Measurements from ENCODE around the gene HOXA5.
A peak's percentile ranks its signal among the peaks of the same experiment; 100 is the strongest.

HOXA5 gene

GRCh38 chr7:27170426-27171324 is 27.2 kb upstream of the HOXA5 start:
- no peak for DNase-seq

DNA sequence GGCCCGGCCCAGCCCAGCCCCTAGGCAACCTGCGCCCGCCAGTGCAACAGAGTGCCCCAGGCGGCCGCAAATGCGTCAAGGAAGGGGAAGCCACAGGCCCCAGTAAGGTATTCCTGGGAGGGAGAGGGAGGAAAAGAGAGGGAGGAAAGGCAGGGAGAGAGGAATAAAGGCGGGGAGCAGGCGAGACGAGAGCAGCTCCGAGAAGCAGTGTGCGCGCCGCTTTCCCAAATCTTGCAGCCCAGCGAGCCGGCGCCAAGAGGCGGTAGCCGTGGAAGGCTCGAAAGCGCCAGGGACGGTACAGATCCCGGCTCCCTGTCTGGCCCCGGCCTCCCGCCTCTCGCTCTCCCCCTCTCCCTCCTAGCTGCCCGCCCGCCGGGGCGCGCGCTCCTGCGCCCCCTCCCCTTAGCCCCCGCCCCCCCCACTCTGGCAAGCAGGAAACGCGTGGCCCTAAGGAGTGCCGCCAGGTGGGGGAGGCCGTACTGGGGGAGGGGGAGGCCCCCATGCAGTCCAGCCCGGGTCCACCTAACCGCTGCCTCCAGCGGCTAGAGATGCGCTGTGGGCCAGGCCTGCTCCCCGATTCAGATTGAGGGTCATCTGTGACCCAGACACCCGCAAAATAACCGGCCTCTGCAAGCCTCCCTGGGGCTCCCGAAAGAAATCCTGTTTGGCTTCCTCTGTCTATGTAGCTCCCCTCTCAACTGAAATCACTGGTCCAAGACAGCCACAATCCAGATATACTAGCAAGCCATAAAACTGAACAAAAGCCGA is 26.4 kb upstream of the HOXA5 start:
- DNase-seq, result no peak

DNA sequence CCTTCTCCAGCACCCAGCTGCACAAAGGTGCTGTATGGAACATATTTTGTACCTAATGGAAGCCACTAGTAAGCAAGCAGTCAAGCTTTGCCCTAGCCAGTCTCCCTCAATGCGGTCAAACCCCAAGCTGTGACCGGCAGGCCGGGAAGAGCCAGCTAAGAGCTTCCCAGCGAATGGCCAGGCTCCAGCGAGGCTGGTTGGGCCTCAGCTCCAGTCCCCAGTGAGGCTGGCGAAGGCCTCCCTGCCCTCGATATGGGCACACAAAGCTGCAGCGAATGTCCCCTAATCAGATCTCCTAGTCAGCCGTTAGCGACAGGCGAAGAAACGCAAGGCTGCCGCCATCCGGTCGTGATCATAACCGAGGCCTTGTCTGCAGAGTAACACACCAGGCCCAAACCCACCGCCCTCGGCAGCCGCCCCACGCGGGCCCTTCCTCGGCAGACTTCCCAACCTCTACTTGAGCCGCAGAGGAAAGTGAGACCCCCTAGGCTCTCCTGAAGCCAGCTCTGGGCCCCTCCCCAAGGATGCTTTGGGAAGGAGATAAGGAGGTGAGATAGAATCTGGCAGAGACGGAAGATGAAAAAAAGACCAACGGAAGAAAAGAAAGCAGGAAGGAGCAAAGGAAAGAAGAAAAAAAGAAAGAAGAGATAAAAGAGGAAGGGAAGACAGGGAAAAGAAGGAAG is 24.9 kb upstream of the HOXA5 start:
- DNase-seq, result no peak

- no peak for DNase-seq
Measured at GRCh38 chr7:27167916-27168264, 24.4 kb upstream of the HOXA5 start.

- DNase-seq, result no peak
Measured at GRCh38 chr7:27166531-27167505, 23.3 kb upstream of the HOXA5 start.

DNA sequence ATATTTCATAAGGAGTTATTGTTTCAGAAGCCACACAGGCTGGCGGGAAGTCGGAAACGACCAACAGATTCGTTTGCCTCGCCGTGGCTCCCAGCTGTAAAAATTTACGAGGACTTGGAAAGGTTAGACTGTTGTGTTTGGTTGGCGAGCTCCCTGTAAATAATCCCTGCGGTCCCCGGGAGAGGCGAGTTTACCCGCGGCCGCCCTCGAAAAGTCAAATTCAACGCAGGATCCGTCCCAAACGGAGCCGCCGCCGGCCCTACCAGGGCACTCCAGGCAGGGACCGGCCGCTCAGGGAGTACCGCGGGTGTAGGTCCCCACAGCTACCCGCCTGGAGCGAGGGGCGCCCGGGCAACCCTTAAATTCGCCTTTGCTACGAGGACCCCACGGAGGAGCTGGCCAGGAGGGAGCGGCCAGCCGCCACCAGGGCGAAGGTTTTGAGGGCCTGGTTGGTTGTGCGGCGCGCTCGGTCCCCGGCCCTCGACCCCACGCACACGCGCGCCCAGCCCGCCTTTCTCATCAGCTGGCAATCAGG is 22.6 kb upstream of the HOXA5 start:
- DNase-seq, result no peak

- peak in 1 of 2 donors; percentile 62 for DNase-seq
Measured at GRCh38 chr7:27165089-27165995, 21.9 kb upstream of the HOXA5 start, which contains the start of gene HOXA9. Gene HOXA9, minus strand, starts transcription at chr7:27165537. Its CDS starts 80 bp downstream, at chr7:27165457.

DNA sequence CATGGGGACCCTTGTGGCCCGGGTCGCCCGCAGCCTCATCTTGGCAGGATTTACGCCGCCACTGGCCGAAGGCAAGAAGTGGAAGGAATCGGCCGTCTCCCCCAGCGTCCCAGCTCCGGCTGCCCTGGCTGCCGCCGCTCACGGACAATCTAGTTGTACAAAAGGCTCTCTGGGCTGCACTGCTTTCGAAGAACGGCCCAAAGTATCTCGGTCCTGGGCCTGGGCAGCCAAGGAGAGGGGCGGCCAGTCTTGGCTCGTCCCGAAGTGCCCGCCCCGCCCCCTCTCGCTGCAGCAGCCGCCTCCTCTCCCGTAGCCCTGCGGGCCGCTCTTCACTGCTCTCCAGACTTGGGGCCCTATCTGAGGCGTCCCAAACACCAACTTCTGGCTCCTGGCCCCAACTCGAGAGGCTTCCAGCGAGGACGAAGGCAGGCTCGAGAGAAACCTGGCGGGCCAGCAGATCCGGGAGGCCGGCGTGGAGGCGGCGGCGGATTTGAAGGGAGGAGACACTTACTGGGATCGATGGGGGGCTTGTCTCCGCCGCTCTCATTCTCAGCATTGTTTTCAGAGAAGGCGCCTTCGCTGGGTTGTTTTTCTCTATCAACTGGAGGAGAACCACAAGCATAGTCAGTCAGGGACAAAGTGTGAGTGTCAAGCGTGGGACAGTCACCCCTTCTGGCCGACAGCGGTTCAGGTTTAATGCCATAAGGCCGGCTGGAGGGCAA is 21.0 kb upstream of the HOXA5 start:
- no peak for DNase-seq

- no peak for DNase-seq
Measured at GRCh38 chr7:27164045-27164366, 20.5 kb upstream of the HOXA5 start.

GRCh38 chr7:27163288-27164044 is 20.0 kb upstream of the HOXA5 start:
- no peak for DNase-seq

GRCh38 chr7:27162561-27163287 is 19.2 kb upstream of the HOXA5 start:
- DNase-seq, result no peak

DNA sequence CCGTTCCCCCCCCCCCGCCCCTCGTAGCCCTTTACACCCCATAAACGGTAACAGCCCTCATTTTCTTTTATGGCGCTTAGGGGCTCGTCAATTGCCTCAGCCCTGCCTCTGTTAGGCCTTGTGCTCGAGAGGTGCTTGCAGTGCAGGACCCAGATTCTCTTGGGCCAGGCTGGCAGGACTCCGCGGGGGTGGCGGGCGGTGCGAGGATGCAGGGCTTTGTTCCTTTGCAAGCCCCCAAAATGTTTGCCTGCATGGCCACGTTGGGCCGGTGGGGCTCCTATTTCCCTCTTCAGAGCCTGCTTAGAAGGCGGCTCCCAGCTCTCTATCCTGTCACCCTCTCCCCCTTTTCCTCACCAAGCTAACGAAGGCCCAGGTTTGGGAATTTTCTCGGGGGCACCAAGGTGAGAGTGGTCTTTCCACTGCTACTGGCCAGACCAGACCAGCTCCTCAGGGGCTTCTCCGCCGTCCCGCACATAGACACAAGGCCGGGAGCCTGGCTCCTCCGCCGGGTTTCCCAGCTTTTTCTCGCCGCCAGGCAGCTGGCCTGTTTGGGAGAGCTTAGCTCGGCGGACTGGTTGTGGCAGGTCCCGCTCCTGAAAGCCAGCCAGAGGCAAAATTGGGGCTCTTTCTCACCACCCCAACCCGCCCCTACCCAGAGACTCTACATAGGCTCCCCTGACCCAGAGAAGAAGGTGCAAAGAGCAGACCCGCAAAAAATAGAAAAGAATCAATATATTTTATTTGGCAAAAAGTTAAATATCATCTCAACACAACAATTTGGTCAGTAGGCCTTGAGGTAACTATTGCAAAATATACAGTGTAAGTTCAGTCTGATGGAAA is 18.5 kb upstream of the HOXA5 start:
- no peak for DNase-seq

DNA sequence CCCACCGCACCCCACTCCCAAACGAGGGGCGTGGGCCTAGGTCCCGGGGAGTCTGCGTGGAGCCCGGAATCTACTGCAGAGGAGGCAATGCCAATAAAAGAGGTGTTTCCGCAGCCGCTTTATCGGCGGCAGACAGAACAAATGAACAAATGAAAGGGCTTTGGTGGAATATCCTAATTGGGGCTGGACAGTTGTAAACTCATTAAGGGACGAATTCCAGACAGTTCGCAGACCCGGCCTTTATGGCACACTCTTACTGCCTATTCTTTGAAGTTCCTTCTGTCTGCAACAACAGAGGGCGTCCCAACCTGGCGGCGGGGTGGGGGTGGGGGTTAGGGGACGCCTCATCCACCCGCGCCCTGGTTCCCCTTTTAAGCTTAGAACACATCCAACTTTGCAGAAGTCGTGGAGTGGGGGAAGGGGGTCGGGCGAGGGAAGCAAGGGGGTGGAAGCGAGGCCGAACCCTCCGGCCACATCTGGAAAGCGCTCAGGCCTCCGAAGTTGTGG is 17.8 kb upstream of the HOXA5 start:
- DNase-seq, result peak in 1 of 2 donors; percentile 45

- peak; percentile 83 to 85 for DNase-seq
Measured at GRCh38 chr7:27160546-27161213, 17.2 kb upstream of the HOXA5 start.

DNA sequence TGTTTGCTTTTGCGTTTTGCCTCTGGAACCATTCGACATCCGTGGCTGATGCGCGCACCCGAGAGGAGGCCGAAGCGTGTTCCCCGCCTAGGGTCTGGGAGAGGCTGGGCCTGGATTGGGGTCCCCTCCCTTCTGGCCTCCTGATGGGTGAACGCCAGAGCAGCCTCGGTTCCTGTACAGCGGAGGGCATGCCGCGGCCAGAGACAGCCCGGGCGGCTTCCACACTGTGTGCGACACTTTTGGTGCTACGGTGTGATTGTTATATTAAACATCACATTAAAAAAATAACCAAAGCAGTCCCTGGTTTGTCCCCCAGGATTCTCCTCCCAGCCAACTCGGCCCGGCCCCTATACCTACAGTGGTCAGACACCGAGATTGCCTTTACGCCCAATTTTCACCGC is 16.7 kb upstream of the HOXA5 start:
- no peak for DNase-seq

DNA sequence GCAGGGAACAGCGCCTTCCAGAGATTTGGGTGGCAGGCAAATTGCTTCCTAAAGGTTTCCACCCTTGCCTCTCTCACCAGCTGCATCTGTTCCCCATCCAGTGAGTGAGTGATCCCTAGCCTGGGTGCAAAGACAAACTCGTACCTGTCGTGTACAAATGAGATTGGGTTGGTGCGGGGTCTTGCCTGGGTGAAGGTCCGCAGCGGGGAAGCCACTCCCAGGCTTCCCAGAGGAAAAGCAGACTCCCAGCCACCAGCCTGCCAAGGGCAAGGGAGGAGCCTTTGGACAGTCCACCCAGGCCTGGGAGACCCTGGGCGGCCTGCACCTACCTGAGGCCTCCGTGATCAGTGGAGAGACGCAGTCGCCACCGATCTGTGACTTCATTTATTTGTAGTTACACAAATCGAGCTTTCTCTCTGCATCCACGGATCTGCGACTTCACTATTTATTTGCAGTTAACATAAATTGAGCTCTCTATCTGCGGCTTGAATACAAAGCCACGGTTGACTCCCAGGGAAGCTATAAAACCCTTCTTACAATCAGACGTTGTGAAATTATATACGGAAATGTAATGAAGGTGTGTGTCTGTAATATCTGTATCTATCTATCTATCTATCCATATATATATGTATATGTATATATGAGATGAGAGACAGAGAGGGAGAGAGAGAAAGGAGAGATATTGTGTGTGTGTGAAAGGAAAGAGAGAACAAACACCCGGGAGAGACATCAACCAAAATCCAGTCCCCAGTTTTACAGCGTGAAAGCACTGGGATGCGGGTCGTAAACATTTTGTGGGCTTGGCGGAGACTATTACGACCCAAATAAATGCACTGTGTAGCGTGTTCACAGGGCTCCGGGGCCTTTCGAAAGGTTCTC is 16.0 kb upstream of the HOXA5 start:
- no peak for DNase-seq
